Measurements from ENCODE around the gene AADAT.
"Not testable (repeated sequence)": the region's sequence is repeated elsewhere in the genome, so short reads cannot be mapped to it uniquely, and the experiment has no call there.

DNA sequence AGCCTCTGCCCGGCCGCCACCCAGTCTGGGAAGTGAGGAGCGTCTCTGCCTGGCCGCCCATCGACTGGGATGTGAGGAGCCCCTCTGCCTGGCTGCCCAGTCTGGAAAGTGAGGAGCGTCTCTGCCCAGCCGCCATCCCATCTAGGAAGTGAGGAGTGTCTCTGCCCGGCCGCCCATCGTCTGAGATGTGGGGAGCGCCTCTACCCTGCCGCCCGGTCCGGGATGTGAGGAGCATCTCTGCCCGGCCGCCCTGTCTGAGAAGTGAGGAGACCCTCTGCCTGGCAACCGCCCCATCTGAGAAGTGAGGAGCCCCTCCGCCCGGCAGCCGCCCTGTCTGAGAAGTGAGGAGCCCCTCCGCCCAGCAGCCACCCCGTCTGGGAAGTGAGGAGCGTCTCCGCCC, 43.6 kb downstream of the AADAT start:
- TF ChIP-seq, protein P1, sequence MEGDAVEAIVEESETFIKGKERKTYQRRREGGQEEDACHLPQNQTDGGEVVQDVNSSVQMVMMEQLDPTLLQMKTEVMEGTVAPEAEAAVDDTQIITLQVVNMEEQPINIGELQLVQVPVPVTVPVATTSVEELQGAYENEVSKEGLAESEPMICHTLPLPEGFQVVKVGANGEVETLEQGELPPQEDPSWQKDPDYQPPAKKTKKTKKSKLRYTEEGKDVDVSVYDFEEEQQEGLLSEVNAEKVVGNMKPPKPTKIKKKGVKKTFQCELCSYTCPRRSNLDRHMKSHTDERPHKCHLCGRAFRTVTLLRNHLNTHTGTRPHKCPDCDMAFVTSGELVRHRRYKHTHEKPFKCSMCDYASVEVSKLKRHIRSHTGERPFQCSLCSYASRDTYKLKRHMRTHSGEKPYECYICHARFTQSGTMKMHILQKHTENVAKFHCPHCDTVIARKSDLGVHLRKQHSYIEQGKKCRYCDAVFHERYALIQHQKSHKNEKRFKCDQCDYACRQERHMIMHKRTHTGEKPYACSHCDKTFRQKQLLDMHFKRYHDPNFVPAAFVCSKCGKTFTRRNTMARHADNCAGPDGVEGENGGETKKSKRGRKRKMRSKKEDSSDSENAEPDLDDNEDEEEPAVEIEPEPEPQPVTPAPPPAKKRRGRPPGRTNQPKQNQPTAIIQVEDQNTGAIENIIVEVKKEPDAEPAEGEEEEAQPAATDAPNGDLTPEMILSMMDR (IDR thresholded peaks at IDR 0.05), result not testable (repeated sequence)
- not testable (repeated sequence) for TF ChIP-seq POLR2AphosphoS5, POLR2A, EP300 (IDR thresholded peaks at IDR 0.05)
